Measurements from ENCODE around the gene CAPN15. TPM values are rescaled to one million over a fixed set of nuclear protein-coding genes. Genes with fewer than 3 reads are reported as not detected.
A peak's percentile ranks its signal among the peaks of the same experiment; 100 is the strongest.

Gene CAPN15
- total RNA-seq, 1 experiment from 2014 or later, result 26.7 TPM

- peak within 1 kb of the TSS; percentile 81 for H2AFZ ChIP-seq (ENCODE audit: low read length)
- peak; percentile 88 for DNase-seq
Measured at GRCh38 chr16:569445-570254, 42.1 kb downstream of the CAPN15 start, which contains the start of gene PIGQ. TSS of gene PIGQ (plus strand) at chr16:569968. CDS start at chr16:574075, 4,107 bp downstream.

DNA sequence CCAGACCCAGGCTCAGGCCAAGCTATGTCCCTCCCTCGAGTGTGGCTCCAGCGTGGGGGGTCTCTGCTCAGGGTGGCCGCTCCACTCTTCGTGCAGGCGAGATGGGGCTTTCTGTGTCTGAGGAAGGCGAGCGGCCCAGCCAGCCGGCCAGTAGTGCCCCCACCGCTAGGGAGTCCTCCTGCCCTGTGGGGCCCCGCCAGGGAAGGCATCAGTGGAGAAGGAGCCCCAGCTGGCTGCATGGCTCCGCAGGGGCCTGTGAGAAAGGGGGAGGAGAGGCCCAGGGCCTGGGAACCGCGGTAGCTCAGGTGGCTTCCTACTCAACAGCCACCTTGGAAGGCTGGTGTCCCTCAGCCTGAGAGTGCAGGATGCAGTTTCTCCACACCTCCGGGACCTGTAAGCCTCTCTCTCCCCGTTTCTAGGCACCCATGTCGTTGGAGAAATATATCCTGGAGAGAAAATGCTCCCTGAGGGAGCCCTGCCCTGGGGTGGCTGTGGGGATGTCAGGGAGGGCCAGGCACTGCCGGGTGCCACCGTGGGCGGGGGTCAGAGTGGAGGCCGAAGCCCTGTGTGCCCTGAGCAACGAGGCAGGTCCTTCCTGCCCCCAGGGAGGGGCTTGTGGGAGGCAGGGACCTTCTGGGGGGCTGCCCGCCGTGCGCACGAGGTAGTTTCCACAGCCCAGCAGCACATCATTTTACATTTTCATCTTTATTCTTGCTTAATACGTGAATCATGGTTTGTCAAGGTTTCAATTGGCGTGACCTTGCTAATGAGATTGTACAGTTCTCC, 45.5 kb downstream of the CAPN15 start:
- Histone ChIP-seq H3K79me2 (ENCODE audit: low read length) (peaks cover 23% of the 10 kb centered on the region), H3K9me3 (ENCODE audit: low read length) (no peaks in the 10 kb centered on the region), H3K27me3 (ENCODE audit: low read length) (no peaks in the 10 kb centered on the region), H3K4me1 (ENCODE audit: low read length) (peaks cover 44% of the 10 kb centered on the region), H2AFZ (ENCODE audit: low read length) (no peak overlapping the region), H3K9me2 (replicated peaks; ENCODE audit: insufficient read depth, low read length) (no peaks in the 10 kb centered on the region), H3K36me3 (ENCODE audit: insufficient read depth, low read length) (no peaks in the 10 kb centered on the region), H3K4me2 (ENCODE audit: low read depth, low read length, poor library complexity, severe bottlenecking) (no peak overlapping the region), H3K27ac (ENCODE audit: low read length) (no peak overlapping the region), H3K4me3 (ENCODE audit: low read length) (no peak overlapping the region), H4K20me1 (ENCODE audit: insufficient read depth, low read depth, low read length) (no peaks in the 10 kb centered on the region), H3K9ac (ENCODE audit: low read length) (no peak overlapping the region)
- DNase-seq, result no peak

More at GRCh38 chr16:569445-570254, 42.1 kb downstream of the CAPN15 start, which contains the start of gene PIGQ:
- peak within 1 kb of the TSS; percentile 98 for H3K9ac ChIP-seq (ENCODE audit: low read length)
- no peaks in the 10 kb centered on the region for H3K9me3 ChIP-seq (ENCODE audit: low read length)
- H3K27ac ChIP-seq (ENCODE audit: low read length), result peak within 1 kb of the TSS; percentile 41
- H3K79me2 ChIP-seq (ENCODE audit: low read length), result peaks cover 23% of the 10 kb centered on the region
- H3K9me2 ChIP-seq (replicated peaks; ENCODE audit: insufficient read depth, low read length), result no peaks in the 10 kb centered on the region
- H4K20me1 ChIP-seq (ENCODE audit: insufficient read depth, low read depth, low read length), result no peaks in the 10 kb centered on the region
- peaks cover 37% of the 10 kb centered on the region for H3K4me1 ChIP-seq (ENCODE audit: low read length)
- H3K36me3 ChIP-seq (ENCODE audit: insufficient read depth, low read length), result no peaks in the 10 kb centered on the region
- no peaks in the 10 kb centered on the region for H3K27me3 ChIP-seq (ENCODE audit: low read length)
- peak within 1 kb of the TSS; percentile 99 for H3K4me2 ChIP-seq (ENCODE audit: low read depth, low read length, poor library complexity, severe bottlenecking)
- peak within 1 kb of the TSS; percentile 99 for H3K4me3 ChIP-seq (ENCODE audit: low read length)

DNA sequence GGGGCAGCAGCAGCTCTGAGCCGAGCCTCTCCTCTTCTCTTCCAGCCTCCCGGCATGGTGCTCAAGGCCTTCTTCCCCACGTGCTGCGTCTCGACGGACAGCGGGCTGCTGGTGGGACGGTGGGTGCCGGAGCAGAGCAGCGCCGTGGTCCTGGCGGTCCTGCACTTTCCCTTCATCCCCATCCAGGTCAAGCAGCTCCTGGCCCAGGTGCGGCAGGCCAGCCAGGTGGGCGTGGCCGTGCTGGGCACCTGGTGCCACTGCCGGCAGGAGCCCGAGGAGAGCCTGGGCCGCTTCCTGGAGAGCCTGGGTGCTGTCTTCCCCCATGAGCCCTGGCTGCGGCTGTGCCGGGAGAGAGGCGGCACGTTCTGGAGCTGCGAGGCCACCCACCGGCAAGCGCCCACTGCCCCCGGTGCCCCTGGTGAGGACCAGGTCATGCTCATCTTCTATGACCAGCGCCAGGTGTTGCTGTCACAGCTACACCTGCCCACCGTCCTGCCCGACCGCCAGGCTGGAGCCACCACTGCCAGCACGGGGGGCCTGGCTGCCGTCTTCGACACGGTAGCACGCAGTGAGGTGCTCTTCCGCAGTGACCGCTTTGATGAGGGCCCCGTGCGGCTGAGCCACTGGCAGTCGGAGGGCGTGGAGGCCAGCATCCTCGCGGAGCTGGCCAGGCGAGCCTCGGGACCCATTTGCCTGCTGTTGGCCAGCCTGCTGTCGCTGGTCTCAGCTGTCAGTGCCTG, 46.7 kb downstream of the CAPN15 start:
- H3K4me3 ChIP-seq (ENCODE audit: low read length), result no peak overlapping the region

GRCh38 chr16:575354-576196, 48.1 kb downstream of the CAPN15 start:
- no peaks in the 10 kb centered on the region for H3K9me2 ChIP-seq (replicated peaks; ENCODE audit: insufficient read depth, low read length)
- peaks cover 14% of the 10 kb centered on the region for H3K79me2 ChIP-seq (ENCODE audit: low read length)

More for the DNA sequence above, 46.7 kb downstream of the CAPN15 start:
- Histone ChIP-seq H3K9me3 (ENCODE audit: low read length) (no peaks in the 10 kb centered on the region), H3K36me3 (ENCODE audit: insufficient read depth, low read length) (no peaks in the 10 kb centered on the region), H3K4me2 (ENCODE audit: low read depth, low read length, poor library complexity, severe bottlenecking) (no peak overlapping the region), H3K9ac (ENCODE audit: low read length) (no peak overlapping the region), H2AFZ (ENCODE audit: low read length) (no peak overlapping the region), H3K27ac (ENCODE audit: low read length) (no peak overlapping the region), H3K4me1 (ENCODE audit: low read length) (peaks cover 40% of the 10 kb centered on the region), H3K79me2 (ENCODE audit: low read length) (peaks cover 22% of the 10 kb centered on the region), H3K9me2 (replicated peaks; ENCODE audit: insufficient read depth, low read length) (no peaks in the 10 kb centered on the region), H3K27me3 (ENCODE audit: low read length) (no peaks in the 10 kb centered on the region), H4K20me1 (ENCODE audit: insufficient read depth, low read depth, low read length) (no peaks in the 10 kb centered on the region)
- DNase-seq, result no peak

GRCh38 chr16:576197-576822, 48.8 kb downstream of the CAPN15 start:
- Histone ChIP-seq H3K36me3 (ENCODE audit: insufficient read depth, low read length) (no peaks in the 10 kb centered on the region), H3K9me3 (ENCODE audit: low read length) (no peaks in the 10 kb centered on the region), H3K27me3 (ENCODE audit: low read length) (no peaks in the 10 kb centered on the region), H3K4me3 (ENCODE audit: low read length) (no peak overlapping the region; the same call in 1 of the 2 replicates), H3K4me1 (ENCODE audit: low read length) (peaks cover 32% of the 10 kb centered on the region), H4K20me1 (ENCODE audit: insufficient read depth, low read depth, low read length) (no peaks in the 10 kb centered on the region), H2AFZ (ENCODE audit: low read length) (no peak overlapping the region), H3K4me2 (ENCODE audit: low read depth, low read length, poor library complexity, severe bottlenecking) (peak overlapping the region; percentile 50), H3K27ac (ENCODE audit: low read length) (peak overlapping the region; percentile 86), H3K9me2 (replicated peaks; ENCODE audit: insufficient read depth, low read length) (no peaks in the 10 kb centered on the region), H3K79me2 (ENCODE audit: low read length) (peaks cover 9% of the 10 kb centered on the region), H3K9ac (ENCODE audit: low read length) (peak overlapping the region; percentile 65)
- DNase-seq, result no peak

More at GRCh38 chr16:575354-576196, 48.1 kb downstream of the CAPN15 start:
- H3K27me3 ChIP-seq (ENCODE audit: low read length), result no peaks in the 10 kb centered on the region
- no peak overlapping the region; the same call in 1 of the 2 replicates for H3K4me3 ChIP-seq (ENCODE audit: low read length)
- peaks cover 37% of the 10 kb centered on the region for H3K4me1 ChIP-seq (ENCODE audit: low read length)
- no peaks in the 10 kb centered on the region for H3K9me3 ChIP-seq (ENCODE audit: low read length)
- H3K27ac ChIP-seq (ENCODE audit: low read length), result peak overlapping the region; percentile 86
- no peak for DNase-seq
- no peaks in the 10 kb centered on the region for H3K36me3 ChIP-seq (ENCODE audit: insufficient read depth, low read length)
- no peaks in the 10 kb centered on the region for H4K20me1 ChIP-seq (ENCODE audit: insufficient read depth, low read depth, low read length)
- no peak overlapping the region for H3K4me2 ChIP-seq (ENCODE audit: low read depth, low read length, poor library complexity, severe bottlenecking)
- H3K9ac ChIP-seq (ENCODE audit: low read length), result peak overlapping the region; percentile 65
- H2AFZ ChIP-seq (ENCODE audit: low read length), result no peak overlapping the region

DNA sequence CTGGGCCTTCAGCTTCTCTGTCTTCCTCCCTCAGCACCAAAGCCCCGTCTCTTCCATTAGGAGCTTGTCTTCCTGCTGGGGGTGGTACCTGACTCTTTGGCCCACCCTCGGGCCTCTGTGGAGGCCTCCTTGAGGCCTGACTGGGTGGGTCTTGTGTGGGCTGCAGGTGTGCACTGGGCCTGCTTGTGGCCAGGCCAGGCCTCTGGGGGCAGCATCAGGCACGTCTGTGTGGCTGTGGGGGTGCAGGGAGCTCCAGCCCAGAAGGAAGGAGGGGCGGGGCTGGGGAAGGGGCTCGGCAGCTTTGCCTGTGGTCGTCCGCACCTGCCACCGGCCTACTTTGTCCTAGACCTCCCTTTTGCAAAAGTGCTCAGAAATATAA, 49.3 kb downstream of the CAPN15 start:
- Histone ChIP-seq H4K20me1 (ENCODE audit: insufficient read depth, low read depth, low read length) (no peaks in the 10 kb centered on the region), H3K9me3 (ENCODE audit: low read length) (no peaks in the 10 kb centered on the region), H3K27me3 (ENCODE audit: low read length) (no peaks in the 10 kb centered on the region), H3K36me3 (ENCODE audit: insufficient read depth, low read length) (no peaks in the 10 kb centered on the region), H3K4me2 (ENCODE audit: low read depth, low read length, poor library complexity, severe bottlenecking) (peak overlapping the region; percentile 50), H2AFZ (ENCODE audit: low read length) (no peak overlapping the region), H3K27ac (ENCODE audit: low read length) (peak overlapping the region; percentile 86), H3K4me3 (ENCODE audit: low read length) (no peak overlapping the region), H3K9me2 (replicated peaks; ENCODE audit: insufficient read depth, low read length) (no peaks in the 10 kb centered on the region), H3K79me2 (ENCODE audit: low read length) (peaks cover 5% of the 10 kb centered on the region), H3K9ac (ENCODE audit: low read length) (peak overlapping the region; percentile 65), H3K4me1 (ENCODE audit: low read length) (peaks cover 32% of the 10 kb centered on the region)
- peak; percentile 52 for DNase-seq

DNA sequence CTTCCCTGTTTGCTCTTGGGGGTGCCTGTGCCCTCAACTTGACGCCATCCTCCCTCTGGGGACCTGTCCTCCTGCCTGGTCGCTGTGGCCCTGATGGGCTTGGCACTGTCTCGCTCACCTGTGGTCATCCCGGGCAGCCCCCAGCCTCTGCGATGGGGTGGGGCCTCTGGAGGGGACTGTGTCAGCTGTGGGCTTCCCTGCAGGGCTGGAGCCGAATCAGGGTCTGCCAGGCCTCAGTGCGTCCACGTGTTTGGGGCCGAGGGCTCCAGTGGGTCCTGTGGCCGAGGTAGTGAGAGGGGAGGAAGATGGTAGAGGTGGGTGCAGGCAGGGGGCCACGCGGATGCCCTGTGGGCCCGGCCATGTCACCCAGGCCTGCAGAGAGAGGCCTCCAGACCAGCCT, 50.3 kb downstream of the CAPN15 start:
- Histone ChIP-seq H2AFZ (ENCODE audit: low read length) (no peak overlapping the region), H3K4me1 (ENCODE audit: low read length) (peaks cover 34% of the 10 kb centered on the region), H3K4me3 (ENCODE audit: low read length) (no peak overlapping the region), H3K27me3 (ENCODE audit: low read length) (no peaks in the 10 kb centered on the region), H3K27ac (ENCODE audit: low read length) (peak overlapping the region; percentile 86), H3K9ac (ENCODE audit: low read length) (0 out of 2 replicates have a peak overlapping the region, but pooled peaks have one; percentile 41), H3K9me2 (replicated peaks; ENCODE audit: insufficient read depth, low read length) (no peaks in the 10 kb centered on the region), H3K9me3 (ENCODE audit: low read length) (no peaks in the 10 kb centered on the region), H3K4me2 (ENCODE audit: low read depth, low read length, poor library complexity, severe bottlenecking) (no peak overlapping the region), H3K36me3 (ENCODE audit: insufficient read depth, low read length) (no peaks in the 10 kb centered on the region), H4K20me1 (ENCODE audit: insufficient read depth, low read depth, low read length) (no peaks in the 10 kb centered on the region), H3K79me2 (ENCODE audit: low read length) (no peaks in the 10 kb centered on the region)
- DNase-seq, result no peak
